Endothelial cell of umbilical vein (primary cell): ENCODE measurements around the gene LRRIQ4. TPM values are rescaled to one million over a fixed set of nuclear protein-coding genes. Genes with fewer than 3 reads are reported as not detected.

Experiments
- BruUV-seq: library from RNA; stranded (reverse); fragments of 400-500 nt; replicated peaks from 2 replicates; lab custom pipeline; 2021; lab: Mats Ljungman, UMichigan
- CTCF ChIA-PET: fragments of 300-600, 350-600 bp; sonication (Branson Sonifier 250); formaldehyde crosslinking; loops from one replicate; lab custom pipeline; 2021; ENCODE audit warnings: antibody characterized with exemption, inconsistent platforms; lab: Charles Lee
- POLR2A ChIA-PET: fragments of 300-600, 350-600 bp; sonication (Branson Sonifier 250); formaldehyde crosslinking; loops from one replicate; lab custom pipeline; 2021; ENCODE audit warnings: antibody characterized with exemption, inconsistent platforms; lab: Charles Lee
- DNase-seq: peaks from one replicate; pipeline ENCODE4 v3.0.0-alpha.2; 2011; ENCODE audit warnings: low read depth, low spot score
- FAIRE-seq: peaks from 2 replicates; lab custom pipeline; 2011; peaks lifted over from hg19 to GRCh38; lab: Jason Lieb, UNC
- H2AFZ ChIP-seq: 2 replicates; pipeline ENCODE4 v1.6.0; 2012; ENCODE audit warnings: low read depth, low read length, control low read depth, inconsistent platforms
- H3K27ac ChIP-seq: 2 replicates; pipeline ENCODE4 v1.5.1; 2011; ENCODE audit warnings: low read depth, mild to moderate bottlenecking, control low read depth, low read length, moderate library complexity; ENCODE audit not compliant: insufficient read depth
- H3K27me3 ChIP-seq, 2 experiments: 2 replicates each; pipeline versions ENCODE4 v1.6.0 to v1.6.1; 2011; ENCODE audit warnings: low read length in 2 of 2, mixed read lengths in 1 of 2; ENCODE audit not compliant: control insufficient read depth in 2 of 2, insufficient read depth in 2 of 2
- H3K36me3 ChIP-seq, 2 experiments: 2 replicates in 1 of 2; 3 replicates in 1 of 2; pipeline ENCODE4 v1.5.1; 2011; ENCODE audit warnings: low read length in 2 of 2, mild to moderate bottlenecking in 1 of 2, moderate library complexity in 1 of 2; ENCODE audit not compliant: control insufficient read depth in 2 of 2, insufficient read depth in 2 of 2; ENCODE audit errors: extremely low read depth in 1 of 2
- H3K4me1 ChIP-seq: 3 replicates; pipeline ENCODE4 v1.5.1; 2011; ENCODE audit warnings: mild to moderate bottlenecking, low read length; ENCODE audit not compliant: control insufficient read depth, insufficient read depth; ENCODE audit errors: extremely low read depth
- H3K4me2 ChIP-seq: 2 replicates; pipeline ENCODE4 v1.6.1; 2011; ENCODE audit warnings: low read length, control low read depth, mixed read lengths; ENCODE audit not compliant: insufficient read depth
- H3K4me3 ChIP-seq, 3 experiments: fragments of 200-600 bp in 1 of 3; sonication (generic), shearing (Covaris generic) in 1 of 3; replicated peaks in 1 of 3; 2 replicates each; pipeline ENCODE4 v1.5.1; 2011 to 2016; ENCODE audit warnings: control low read depth in 3 of 3, low read length in 3 of 3, mild to moderate bottlenecking in 2 of 3, inconsistent platforms in 1 of 3, low read depth in 1 of 3, moderate library complexity in 1 of 3; ENCODE audit not compliant: insufficient read depth in 1 of 3
- H3K79me2 ChIP-seq: 2 replicates; pipeline ENCODE4 v1.6.0; 2012; ENCODE audit warnings: low read length, inconsistent platforms; ENCODE audit not compliant: control insufficient read depth, insufficient read depth
- H3K9ac ChIP-seq: replicated peaks from 2 replicates; pipeline ENCODE3; 2011; ENCODE audit warnings: low read length, control low read depth; ENCODE audit not compliant: insufficient read depth; ENCODE audit errors: extremely low read depth
- H3K9me1 ChIP-seq: replicated peaks from 3 replicates; pipeline ENCODE4 v1.6.0; 2011; ENCODE audit warnings: mild to moderate bottlenecking, low read length; ENCODE audit not compliant: control insufficient read depth, insufficient read depth; ENCODE audit errors: extremely low read depth
- H3K9me3 ChIP-seq: replicated peaks from 2 replicates; pipeline ENCODE4 v1.5.1; 2012; ENCODE audit warnings: low read length, inconsistent platforms; ENCODE audit not compliant: control insufficient read depth, insufficient read depth
- H4K20me1 ChIP-seq: replicated peaks from 2 replicates; pipeline ENCODE3; 2011; ENCODE audit warnings: mild to moderate bottlenecking, low read length; ENCODE audit not compliant: control insufficient read depth, insufficient read depth; ENCODE audit errors: extremely low read depth
- EZH2 ChIP-seq: IDR thresholded peaks from 2 replicates; pipeline ENCODE4 v1.6.1; 2012; ENCODE audit warnings: borderline replicate concordance, low read depth, mild to moderate bottlenecking, moderate library complexity, low read length, inconsistent platforms; ENCODE audit not compliant: severe bottlenecking
- FOS ChIP-seq: IDR thresholded peaks from 2 replicates; pipeline ENCODE4 v1.6.1; 2011; ENCODE audit warnings: mild to moderate bottlenecking, low read length, moderate library complexity, borderline replicate concordance; ENCODE audit not compliant: insufficient read depth
- GATA2 ChIP-seq: IDR thresholded peaks from 2 replicates; pipeline ENCODE4 v1.7.0; 2011; ENCODE audit warnings: low read depth, mild to moderate bottlenecking, moderate library complexity, mixed read lengths, low read length; ENCODE audit not compliant: insufficient read length, insufficient read depth
- JUN ChIP-seq: IDR thresholded peaks from 2 replicates; pipeline ENCODE4 v1.6.1; 2011; ENCODE audit warnings: borderline replicate concordance, low read depth; ENCODE audit not compliant: insufficient read length, insufficient read depth
- MYC ChIP-seq: IDR thresholded peaks from one replicate; pipeline ENCODE4 v1.6.1; 2011; ENCODE audit warnings: mild to moderate bottlenecking, low read depth, low read length
- POLR2A ChIP-seq: IDR thresholded peaks from 2 replicates; pipeline ENCODE4 v1.6.1; 2012; ENCODE audit warnings: low read depth, mild to moderate bottlenecking, control low read depth, low read length
- POLR2AphosphoS5 ChIP-seq: IDR thresholded peaks from 2 replicates; pipeline ENCODE4 v1.6.1; 2012; ENCODE audit warnings: low read depth, mild to moderate bottlenecking, control low read depth, low read length, moderate library complexity; ENCODE audit not compliant: insufficient read depth
- dilution Hi-C: fragments of 300-500 bp; cut with MboI; formaldehyde crosslinking; loops from one replicate; pipeline ENCODE4 v1.15.0; 2019; ENCODE audit warnings: low sequenced_read_pairs; ENCODE audit not compliant: extremely low pct_ligation_motif_present
- intact Hi-C: fragments of 100-400 bp; cut with micrococcal nuclease; formaldehyde crosslinking; loops from one replicate; pipeline ENCODE4 v1.10.0; 2022
- polyA plus RNA-seq, 4 experiments: library from polyadenylated mRNA; depleted of rRNA in 3 of 4; stranded (reverse) in 3 of 4; unstranded in 1 of 4; fragments of >200 nt; gene quantifications; 2 replicates each; pipeline versions ENCODE4 v1.2.1 to v1.2.3, GENCODE V29; 2011 to 2012; ENCODE audit warnings: missing spikeins in 1 of 4
- total RNA-seq: library from RNA; stranded (reverse); gene quantifications from 2 replicates; pipeline ENCODE4 v1.2.3, GENCODE V29; 2021
- TF ChIP-seq, protein P1 (sequence below): IDR thresholded peaks from 2 replicates; pipeline ENCODE4 v1.6.1; 2011; ENCODE audit not compliant: insufficient read depth, insufficient read length
- TF ChIP-seq, protein P2 (sequence below), 2 donors: IDR thresholded peaks; 1 replicate in 1 of 2; 2 replicates in 1 of 2; pipeline ENCODE4 v1.5.1; 2011; ENCODE audit warnings: low read length in 2 of 2, mild to moderate bottlenecking in 2 of 2, moderate library complexity in 2 of 2, control low read depth in 1 of 2, inconsistent platforms in 1 of 2, low read depth in 1 of 2; ENCODE audit not compliant: insufficient read depth in 1 of 2; ENCODE audit errors: extremely low read depth in 1 of 2

Gene LRRIQ4
- total and polyA plus RNA-seq, 2 donors (not counting 3 experiments of a cell fraction or from before 2014, with no cell fraction given): 0.04 TPM; not detected in 1

DNA sequence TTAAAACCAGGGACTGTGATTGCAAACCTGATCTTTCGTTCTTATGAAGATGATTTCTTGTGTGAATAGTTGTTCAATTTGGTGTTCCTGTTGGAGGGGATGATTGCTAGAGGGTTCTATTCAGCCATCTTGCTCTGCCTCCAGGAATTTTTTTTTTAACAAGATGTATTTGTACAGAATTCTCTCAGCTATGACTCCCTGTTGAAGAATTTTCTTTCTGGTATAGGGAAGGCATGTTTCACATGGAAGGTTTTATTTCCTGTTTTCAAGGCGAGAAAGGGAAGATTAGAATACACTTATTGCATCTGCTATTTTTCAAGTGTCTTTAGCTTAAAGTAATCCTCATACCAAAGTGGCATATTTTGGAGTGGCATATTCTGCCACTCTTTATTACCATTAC, 5.6 kb downstream of the LRRIQ4 start:
- no peak overlapping the region for H2AFZ ChIP-seq
- no peak overlapping the region for H3K4me2 ChIP-seq
- dilution Hi-C loops: no loop called here
- H3K9ac ChIP-seq: no peak overlapping the region
- FAIRE-seq: no peak
- DNase-seq: no peak
- no peaks in the 10 kb centered on the region for H3K36me3 ChIP-seq
- no peaks in the 10 kb centered on the region for H4K20me1 ChIP-seq
- ChIA-PET POLR2A (no interaction called here), CTCF (no interaction called here)
- H3K79me2 ChIP-seq: no peaks in the 10 kb centered on the region
- no peaks in the 10 kb centered on the region for H3K9me1 ChIP-seq
- no peak for TF ChIP-seq POLR2A
- TF ChIP-seq FOS: no peak
- TF ChIP-seq, protein P1, sequence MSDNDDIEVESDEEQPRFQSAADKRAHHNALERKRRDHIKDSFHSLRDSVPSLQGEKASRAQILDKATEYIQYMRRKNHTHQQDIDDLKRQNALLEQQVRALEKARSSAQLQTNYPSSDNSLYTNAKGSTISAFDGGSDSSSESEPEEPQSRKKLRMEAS: no peak
- TF ChIP-seq MYC: no peak
- no peak for TF ChIP-seq GATA2
- TF ChIP-seq JUN: no peak
- TF ChIP-seq EZH2: no peak
- TF ChIP-seq POLR2AphosphoS5: no peak
- TF ChIP-seq, protein P2, sequence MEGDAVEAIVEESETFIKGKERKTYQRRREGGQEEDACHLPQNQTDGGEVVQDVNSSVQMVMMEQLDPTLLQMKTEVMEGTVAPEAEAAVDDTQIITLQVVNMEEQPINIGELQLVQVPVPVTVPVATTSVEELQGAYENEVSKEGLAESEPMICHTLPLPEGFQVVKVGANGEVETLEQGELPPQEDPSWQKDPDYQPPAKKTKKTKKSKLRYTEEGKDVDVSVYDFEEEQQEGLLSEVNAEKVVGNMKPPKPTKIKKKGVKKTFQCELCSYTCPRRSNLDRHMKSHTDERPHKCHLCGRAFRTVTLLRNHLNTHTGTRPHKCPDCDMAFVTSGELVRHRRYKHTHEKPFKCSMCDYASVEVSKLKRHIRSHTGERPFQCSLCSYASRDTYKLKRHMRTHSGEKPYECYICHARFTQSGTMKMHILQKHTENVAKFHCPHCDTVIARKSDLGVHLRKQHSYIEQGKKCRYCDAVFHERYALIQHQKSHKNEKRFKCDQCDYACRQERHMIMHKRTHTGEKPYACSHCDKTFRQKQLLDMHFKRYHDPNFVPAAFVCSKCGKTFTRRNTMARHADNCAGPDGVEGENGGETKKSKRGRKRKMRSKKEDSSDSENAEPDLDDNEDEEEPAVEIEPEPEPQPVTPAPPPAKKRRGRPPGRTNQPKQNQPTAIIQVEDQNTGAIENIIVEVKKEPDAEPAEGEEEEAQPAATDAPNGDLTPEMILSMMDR (IDR thresholded peaks at IDR 0.05; ENCODE audit: extremely low read depth in 1 of 2, insufficient read depth in 1 of 2, low read depth in 1 of 2, low read length in 2 of 2): no peak
- intact Hi-C loops: no loop called here
- H3K27me3 ChIP-seq: peaks cover 5 to 8% of the 10 kb centered on the region in 2 experiments
- H3K4me1 ChIP-seq: peaks cover 2% of the 10 kb centered on the region
- no peak overlapping the region for H3K4me3 ChIP-seq
- H3K9me3 ChIP-seq: peaks cover 4% of the 10 kb centered on the region
- no TSS peak for BruUV-seq
- no peak overlapping the region for H3K27ac ChIP-seq
